Measurements from ENCODE around the gene NSUN3. TPM values are rescaled to one million over a fixed set of nuclear protein-coding genes. Genes with fewer than 3 reads are reported as not detected.

NSUN3 gene
- total and polyA plus RNA-seq, 2 donors (not counting 3 experiments of a cell fraction or from before 2014, with no cell fraction given): 3.4 to 10.7 TPM

DNA sequence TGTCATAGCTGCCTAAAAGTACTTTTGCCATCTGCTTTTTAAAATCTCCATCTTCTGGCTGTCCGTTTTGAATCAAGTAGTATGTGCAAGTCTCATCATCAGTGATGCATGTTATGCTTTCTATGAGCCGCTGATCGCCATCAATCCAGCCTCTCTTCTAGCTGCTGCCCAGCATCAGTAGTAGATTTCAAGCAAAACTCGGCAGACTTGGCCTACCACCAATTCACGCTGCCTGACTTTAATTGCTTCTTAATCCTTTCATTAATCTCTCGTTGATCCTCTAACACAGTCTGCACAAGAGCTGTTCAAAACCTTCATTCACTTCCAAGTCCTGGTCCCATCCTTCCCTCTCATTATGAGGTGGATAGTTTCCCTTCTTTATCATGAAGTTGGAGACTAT lies 104.9 kb downstream of the NSUN3 start:
- no peaks in the 10 kb centered on the region for H3K36me3 ChIP-seq (ENCODE audit: control insufficient read depth in 2 of 2, extremely low read depth in 1 of 2, insufficient read depth in 2 of 2, low read length in 2 of 2)
- no peak overlapping the region for H3K4me3 ChIP-seq (replicated peaks in 1 of 3; ENCODE audit: insufficient read depth in 1 of 3, low read depth in 1 of 3, low read length in 3 of 3)
- TF ChIP-seq GATA2 (IDR thresholded peaks at IDR 0.05; ENCODE audit: insufficient read depth, insufficient read length, low read depth, low read length) (no peak), FOS (IDR thresholded peaks at IDR 0.05; ENCODE audit: borderline replicate concordance, insufficient read depth, low read length) (no peak), CTCF (IDR thresholded peaks at IDR 0.05; ENCODE audit: extremely low read depth in 1 of 2, insufficient read depth in 1 of 2, low read depth in 1 of 2, low read length in 2 of 2) (no peak), JUN (IDR thresholded peaks at IDR 0.05; ENCODE audit: borderline replicate concordance, insufficient read depth, insufficient read length, low read depth) (no peak), POLR2A (IDR thresholded peaks at IDR 0.05; ENCODE audit: low read depth, low read length) (no peak), POLR2AphosphoS5 (IDR thresholded peaks at IDR 0.05; ENCODE audit: insufficient read depth, low read depth, low read length) (no peak), MAX (IDR thresholded peaks at IDR 0.05; ENCODE audit: insufficient read depth, insufficient read length) (no peak), EZH2 (IDR thresholded peaks at IDR 0.05; ENCODE audit: borderline replicate concordance, low read depth, low read length, severe bottlenecking) (no peak), MYC (IDR thresholded peaks at IDR 0.05; ENCODE audit: low read depth, low read length) (no peak)
- no peaks in the 10 kb centered on the region for H4K20me1 ChIP-seq (replicated peaks; ENCODE audit: control insufficient read depth, extremely low read depth, insufficient read depth, low read length)
- no peak overlapping the region for H3K27ac ChIP-seq (ENCODE audit: insufficient read depth, low read depth, low read length)
- dilution Hi-C loops (cut with MboI; ENCODE audit: extremely low pct_ligation_motif_present, low sequenced_read_pairs): no loop called here
- DNase-seq (ENCODE audit: low read depth, low spot score) (no peak), FAIRE-seq (no peak)
- H3K9me3 ChIP-seq (replicated peaks; ENCODE audit: control insufficient read depth, insufficient read depth, low read length): no peaks in the 10 kb centered on the region
- no peaks in the 10 kb centered on the region for H3K27me3 ChIP-seq (ENCODE audit: control insufficient read depth in 2 of 2, insufficient read depth in 2 of 2, low read length in 2 of 2)
- CTCF ChIA-PET: interaction anchor here (0.9 kb wide), 1 partner anchor 13 kb away, joined by 3 read pairs; no protein-coding TSS in a partner anchor
- no peaks in the 10 kb centered on the region for H3K79me2 ChIP-seq (ENCODE audit: control insufficient read depth, insufficient read depth, low read length)
- no TSS peak for BruUV-seq (replicated peaks)
- intact Hi-C loops (cut with micrococcal nuclease): no loop called here
- no peak overlapping the region for H2AFZ ChIP-seq (ENCODE audit: low read depth, low read length)
- no peaks in the 10 kb centered on the region for H3K4me1 ChIP-seq (ENCODE audit: control insufficient read depth, extremely low read depth, insufficient read depth, low read length)
- no peaks in the 10 kb centered on the region for H3K9me1 ChIP-seq (replicated peaks; ENCODE audit: control insufficient read depth, extremely low read depth, insufficient read depth, low read length)
- POLR2A ChIA-PET: interaction anchor here (0.7 kb wide), 1 partner anchor 12 kb away, joined by 4 read pairs; no protein-coding TSS in a partner anchor
- H3K4me2 ChIP-seq (ENCODE audit: insufficient read depth, low read length): no peak overlapping the region
- no peak overlapping the region for H3K9ac ChIP-seq (replicated peaks; ENCODE audit: extremely low read depth, insufficient read depth, low read length)

Measured in endothelial cell of umbilical vein (primary cell).